GM18870 (cell line): ENCODE results near the gene UBE2E2.

ENCODE experiments used
- ATAC-seq: cut with Tn5 transposase; IDR thresholded peaks from one replicate; pipeline ENCODE4 v1.9.1; 2021; ENCODE audit warnings: moderate library complexity; ENCODE audit not compliant: unreplicated experiment

UBE2E2 gene

GRCh38 chr3:23468203-23468602 lies 265.1 kb downstream of the UBE2E2 start:
- no peak for ATAC-seq

DNA sequence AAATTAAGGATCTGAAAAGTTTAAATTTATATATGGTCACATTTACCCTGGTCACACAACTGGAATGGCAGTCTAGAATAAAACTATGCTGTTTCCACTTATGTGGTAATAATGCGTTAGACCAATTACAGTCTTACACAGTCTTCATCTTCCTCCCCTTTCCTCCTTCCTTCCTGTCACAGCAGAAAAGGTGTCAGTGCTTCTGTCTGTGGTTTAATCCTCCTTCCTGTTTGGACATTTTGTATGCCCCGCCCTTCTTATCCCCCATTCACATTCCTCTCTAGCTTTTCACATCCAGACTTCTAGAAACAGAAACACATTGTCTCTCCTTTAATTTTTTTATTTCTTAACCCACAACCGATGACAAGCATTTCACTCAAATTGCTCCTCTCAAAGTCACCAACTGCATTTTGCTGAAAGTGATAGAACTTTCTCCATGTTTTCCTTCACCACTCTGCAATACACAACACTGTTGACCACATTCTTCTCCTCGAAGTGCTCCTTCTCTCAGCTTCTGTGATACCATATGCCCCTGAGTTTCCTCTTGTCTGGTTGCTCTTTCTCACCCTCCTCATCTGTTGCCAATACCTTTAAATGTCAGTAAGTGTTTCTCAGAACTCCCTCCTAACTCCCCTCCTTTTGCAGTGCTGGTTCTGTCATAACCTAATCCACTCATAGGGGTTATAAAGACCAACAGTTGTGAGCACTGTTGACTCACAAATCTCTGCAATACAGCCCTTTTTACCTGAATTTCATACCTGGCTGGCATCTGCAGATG lies 271.6 kb downstream of the UBE2E2 start:
- no peak for ATAC-seq

- no peak for ATAC-seq
Observed at GRCh38 chr3:23475446-23475845, 272.3 kb downstream of the UBE2E2 start.

- ATAC-seq, result no peak
Observed at GRCh38 chr3:23479026-23479425, 275.9 kb downstream of the UBE2E2 start.

GRCh38 chr3:23479615-23480328 lies 276.6 kb downstream of the UBE2E2 start:
- ATAC-seq, result no peak

- ATAC-seq, result no peak
Observed at GRCh38 chr3:23480329-23480714, 277.2 kb downstream of the UBE2E2 start.

GRCh38 chr3:23481011-23481615 lies 278.0 kb downstream of the UBE2E2 start:
- no peak for ATAC-seq

DNA sequence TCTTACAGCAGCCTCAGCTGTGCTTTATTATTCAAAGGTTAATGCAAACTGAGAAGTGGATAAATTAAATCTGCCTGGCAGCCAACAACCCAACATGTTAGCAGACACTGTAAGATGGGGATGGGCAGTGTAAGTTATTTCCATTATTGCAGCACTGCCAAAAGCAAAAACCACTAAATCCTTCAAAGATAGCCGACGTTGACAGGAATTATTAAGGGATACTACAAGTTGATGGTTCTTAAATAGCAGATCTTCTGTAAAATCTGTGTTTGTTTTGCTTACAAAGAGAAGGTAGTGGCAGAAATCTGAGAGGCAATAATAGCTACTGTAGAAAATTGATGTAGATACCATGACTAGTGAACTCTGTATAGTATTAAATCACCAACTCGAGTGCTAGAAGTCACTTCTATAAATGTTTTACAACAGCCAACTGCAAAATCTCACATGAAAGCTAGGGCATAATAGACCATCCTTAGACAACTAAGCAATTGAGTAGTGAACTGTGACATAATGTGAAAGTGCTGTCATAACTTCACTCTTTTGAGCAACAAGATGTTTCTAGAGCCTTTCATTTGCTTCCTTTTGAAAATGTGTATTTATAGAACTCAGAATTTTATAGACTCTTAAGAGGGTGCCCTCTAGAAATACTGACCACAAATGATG lies 278.6 kb downstream of the UBE2E2 start:
- ATAC-seq, result no peak

GRCh38 chr3:23484386-23484785 lies 281.3 kb downstream of the UBE2E2 start:
- no peak for ATAC-seq

DNA sequence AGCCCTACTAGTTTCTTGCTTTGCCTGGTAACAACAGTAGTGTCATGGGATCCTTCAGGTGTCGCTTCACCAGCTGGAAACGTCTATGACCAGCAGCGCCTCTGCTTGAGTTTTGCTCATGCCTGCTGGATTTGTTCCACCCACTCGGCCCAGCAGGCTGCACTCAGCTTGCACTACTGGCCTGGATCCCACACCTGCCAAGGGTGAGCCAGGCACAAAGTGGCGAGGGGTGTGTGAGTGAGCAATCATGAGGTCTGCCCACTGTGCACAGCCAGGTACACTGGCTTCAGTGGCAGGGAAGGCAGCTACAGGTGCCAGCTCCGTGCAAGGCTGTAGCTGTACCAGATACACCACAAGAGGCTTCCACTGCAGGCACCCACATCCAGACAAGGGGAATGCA lies 282.8 kb downstream of the UBE2E2 start:
- no peak for ATAC-seq

- no peak for ATAC-seq
Observed at GRCh38 chr3:23487015-23487414, 283.9 kb downstream of the UBE2E2 start.

GRCh38 chr3:23488618-23489017 lies 285.5 kb downstream of the UBE2E2 start:
- no peak for ATAC-seq

DNA sequence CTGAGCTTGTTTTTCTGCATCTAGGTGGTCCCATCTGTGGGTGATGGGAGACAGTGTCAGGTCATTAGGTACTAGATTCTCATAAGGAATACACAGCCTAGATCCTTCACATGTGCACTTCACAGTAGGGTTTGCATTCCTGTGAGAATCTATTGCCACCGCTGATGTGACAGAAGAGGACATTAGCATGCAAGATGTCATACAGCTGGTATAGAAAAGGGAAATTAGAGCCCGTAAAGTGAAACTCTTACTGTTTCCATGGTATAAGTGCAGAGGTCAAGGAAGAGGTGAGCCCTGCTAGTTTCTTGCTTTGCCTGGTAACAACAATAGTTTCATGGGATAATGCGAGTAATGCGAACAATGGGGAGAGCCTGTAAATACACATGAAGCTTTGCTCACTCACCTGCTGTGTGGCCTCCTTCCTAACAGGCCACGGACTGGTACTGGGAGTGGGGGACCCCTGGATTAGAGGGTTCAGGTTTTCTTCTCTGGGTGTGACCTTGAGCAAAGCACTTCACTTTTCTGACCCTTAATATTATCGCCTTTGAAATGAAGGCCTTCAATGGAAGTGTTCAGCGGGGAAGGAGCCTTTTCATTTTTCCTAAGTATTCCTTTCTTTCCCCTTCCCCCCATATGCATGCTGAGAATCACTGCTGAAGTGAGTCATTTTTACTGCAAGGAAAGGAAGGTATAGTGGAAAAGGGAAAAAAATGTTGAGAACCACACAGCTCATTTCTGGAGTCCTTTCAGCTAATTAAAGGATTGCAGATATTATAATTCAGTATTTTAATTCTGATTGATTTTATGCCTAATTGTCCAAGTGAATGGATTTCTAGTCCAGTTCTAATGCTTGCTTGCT lies 286.4 kb downstream of the UBE2E2 start:
- no peak for ATAC-seq

DNA sequence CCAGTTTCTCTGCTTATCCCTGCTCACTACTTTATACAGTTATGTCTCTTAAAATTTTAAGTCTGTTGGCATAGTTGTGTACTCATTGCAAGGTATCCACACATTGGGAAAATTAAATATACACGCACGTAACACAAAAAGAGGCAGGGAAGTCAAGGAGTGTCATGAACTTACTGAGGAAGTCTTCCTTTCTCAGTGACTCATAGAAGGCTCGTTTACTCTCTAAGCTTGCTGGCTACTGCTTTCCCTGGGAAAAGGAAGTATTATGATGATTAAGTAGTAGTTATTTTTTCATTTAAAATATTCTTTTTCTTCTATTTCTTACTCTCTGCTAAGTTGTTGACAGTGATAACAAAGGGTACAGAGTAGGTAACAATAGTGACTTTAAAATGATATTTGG lies 287.3 kb downstream of the UBE2E2 start:
- ATAC-seq, result no peak

DNA sequence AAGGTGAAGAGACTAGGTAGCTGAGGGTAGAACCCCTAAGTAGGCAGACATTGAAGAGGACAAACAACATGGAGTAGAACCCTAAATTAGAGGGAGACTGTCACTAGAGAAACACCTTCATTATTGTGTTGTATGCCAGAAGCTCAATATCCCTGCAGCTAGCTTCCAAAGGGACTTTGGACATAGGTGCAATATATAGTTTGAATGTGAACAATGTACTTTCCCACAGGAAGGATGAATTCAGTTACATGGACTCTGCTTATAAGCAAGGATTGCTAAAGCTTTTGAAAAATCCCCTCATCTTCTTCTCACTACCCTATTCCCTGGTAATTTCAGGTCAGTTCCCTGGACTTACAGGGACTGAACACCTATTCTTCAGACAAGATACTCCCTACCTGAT lies 288.9 kb downstream of the UBE2E2 start:
- no peak for ATAC-seq

DNA sequence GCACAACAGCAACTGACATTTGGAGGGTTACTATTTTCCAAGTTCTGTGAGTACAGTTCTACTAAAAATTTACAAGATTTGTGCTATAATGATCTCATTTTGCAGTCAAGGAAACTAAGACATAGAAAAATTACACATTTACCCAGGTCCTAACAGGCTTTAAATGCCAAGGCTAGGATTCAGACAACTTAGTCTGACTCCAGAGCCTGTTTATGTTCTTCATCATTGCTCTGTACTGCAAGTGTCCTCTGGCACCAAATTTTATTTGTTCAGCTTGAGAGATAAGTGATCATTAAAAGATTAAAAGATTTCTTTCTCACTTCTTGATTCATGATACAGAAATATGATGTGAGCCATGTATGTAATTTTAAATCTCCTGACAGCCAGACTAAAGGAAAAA lies 290.8 kb downstream of the UBE2E2 start:
- no peak for ATAC-seq

DNA sequence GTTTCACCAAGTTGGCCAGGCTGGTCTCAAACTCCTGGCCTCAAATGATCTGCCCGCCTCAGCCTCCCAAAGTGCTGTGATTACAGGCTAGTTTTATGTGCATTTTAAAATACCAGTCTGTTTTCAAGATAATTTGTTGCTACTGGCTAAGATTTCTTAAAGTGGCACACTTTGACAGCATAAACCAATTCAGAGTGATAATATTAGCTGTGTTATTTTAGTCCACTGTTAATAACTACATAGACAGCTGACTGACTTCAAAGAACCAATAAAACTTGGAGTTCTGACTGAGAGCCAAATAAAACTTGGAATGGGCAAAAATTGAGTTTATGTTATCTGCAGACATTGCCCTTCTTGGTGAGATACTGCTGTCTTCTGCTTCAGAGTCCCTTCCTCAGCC lies 291.8 kb downstream of the UBE2E2 start:
- no peak for ATAC-seq

GRCh38 chr3:23495507-23495906 lies 292.4 kb downstream of the UBE2E2 start:
- no peak for ATAC-seq

- peak; percentile 79 for ATAC-seq
Observed at GRCh38 chr3:23496165-23496564, 293.0 kb downstream of the UBE2E2 start.

DNA sequence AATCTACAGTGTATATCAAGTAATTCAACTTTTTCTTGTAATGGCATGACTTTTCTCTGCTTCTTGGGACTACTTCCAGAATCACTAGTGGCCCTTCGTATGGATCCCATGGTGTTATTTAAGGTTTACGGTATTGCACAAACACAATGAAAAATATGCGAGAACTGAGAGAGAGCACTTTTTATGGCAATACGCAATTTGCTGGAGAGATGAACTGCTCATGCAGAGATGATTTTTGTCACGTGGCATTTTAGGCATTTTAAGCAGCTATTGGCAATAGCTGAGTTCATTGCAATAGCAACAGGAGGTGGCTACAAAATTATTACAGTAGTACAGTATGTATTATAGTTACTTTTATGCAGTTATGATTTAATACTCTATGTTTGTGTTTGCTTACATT lies 294.0 kb downstream of the UBE2E2 start:
- ATAC-seq, result no peak
